GM19372 (cell line): Measurements from ENCODE around the gene LRRC8E.
"Not testable (repeated sequence)": the region's sequence is repeated elsewhere in the genome, so short reads cannot be mapped to it uniquely, and the experiment has no call there.

Source experiments
- ATAC-seq: cut with Tn5 transposase; IDR thresholded peaks from one replicate; pipeline ENCODE4 v1.9.1; 2021; ENCODE audit warnings: mild to moderate bottlenecking, low read depth, moderate library complexity; ENCODE audit not compliant: unreplicated experiment

The LRRC8E gene

DNA sequence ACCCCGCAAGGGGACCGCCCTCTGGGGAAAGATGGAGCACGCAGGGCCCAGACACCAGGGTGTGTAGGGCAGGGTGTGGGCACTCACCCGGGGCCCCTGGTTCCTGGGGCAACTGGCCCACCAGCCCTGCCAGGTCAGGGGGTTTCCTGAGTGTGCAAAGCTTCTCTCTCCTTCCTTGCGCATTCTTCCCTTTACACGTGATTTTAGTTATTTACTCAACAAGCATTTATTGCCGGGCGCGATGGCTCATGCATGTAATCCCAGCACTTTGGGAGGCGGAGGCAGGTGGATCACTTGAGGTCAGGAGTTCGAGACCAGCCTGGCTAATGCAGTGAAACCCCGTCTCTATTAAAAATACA lies 34.6 kb upstream of the LRRC8E start:
- no peak for ATAC-seq

DNA sequence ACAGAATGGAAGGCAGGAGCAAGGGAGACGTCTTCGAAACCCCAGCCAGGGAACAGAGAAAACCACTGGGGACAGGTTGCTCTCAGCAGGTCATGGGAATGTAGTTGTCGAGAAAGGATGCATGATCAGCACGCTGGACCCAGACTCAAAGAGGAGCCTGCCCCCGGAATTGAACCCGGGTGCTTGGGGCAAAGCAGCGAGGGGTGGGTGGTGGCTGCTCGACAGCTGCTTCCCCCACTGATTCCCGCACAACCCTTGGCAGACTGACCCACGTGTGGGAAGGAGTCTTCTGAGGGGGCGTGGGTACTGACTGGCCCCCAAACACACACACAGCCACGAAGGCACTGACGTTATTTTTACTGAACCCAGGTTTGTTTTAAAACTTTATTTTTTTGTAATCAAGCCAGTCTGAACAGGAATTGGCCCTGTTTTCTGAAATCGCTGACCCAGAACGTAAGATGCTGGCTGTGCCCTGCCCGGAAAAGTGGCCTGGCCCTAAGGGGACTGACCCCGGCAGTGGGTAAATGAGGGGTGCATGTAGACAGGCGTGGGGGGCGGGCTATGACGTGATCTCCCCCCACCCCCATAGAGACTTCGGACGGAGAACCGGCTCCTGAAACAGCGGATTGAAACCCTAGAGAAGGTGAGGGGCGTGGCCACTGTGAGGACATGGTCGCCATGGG lies 32.7 kb upstream of the LRRC8E start:
- ATAC-seq = no peak

DNA sequence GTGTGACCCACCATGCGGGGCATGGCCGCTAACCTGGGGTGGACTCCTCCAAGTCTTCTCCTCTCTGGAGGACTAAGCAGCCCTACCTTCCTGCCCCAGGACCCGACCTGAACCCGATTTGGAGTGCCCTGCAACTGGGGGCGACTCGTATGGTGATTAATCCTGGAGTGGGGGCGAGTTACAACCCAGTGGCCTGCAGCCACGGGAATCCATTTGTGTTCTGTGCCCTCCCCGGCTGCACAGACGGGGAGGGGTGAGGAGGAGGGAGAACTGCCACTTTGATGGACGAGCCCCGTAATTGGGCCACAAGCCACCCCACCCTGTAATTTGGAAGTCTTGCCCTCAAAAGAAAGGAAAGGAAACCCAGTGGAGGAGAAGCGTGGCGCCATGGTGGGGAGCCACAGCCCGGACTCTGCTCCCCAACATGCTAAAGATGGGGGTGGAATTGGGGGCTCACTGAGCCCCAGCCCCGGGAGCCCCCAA lies 32.2 kb upstream of the LRRC8E start:
- ATAC-seq = no peak

DNA sequence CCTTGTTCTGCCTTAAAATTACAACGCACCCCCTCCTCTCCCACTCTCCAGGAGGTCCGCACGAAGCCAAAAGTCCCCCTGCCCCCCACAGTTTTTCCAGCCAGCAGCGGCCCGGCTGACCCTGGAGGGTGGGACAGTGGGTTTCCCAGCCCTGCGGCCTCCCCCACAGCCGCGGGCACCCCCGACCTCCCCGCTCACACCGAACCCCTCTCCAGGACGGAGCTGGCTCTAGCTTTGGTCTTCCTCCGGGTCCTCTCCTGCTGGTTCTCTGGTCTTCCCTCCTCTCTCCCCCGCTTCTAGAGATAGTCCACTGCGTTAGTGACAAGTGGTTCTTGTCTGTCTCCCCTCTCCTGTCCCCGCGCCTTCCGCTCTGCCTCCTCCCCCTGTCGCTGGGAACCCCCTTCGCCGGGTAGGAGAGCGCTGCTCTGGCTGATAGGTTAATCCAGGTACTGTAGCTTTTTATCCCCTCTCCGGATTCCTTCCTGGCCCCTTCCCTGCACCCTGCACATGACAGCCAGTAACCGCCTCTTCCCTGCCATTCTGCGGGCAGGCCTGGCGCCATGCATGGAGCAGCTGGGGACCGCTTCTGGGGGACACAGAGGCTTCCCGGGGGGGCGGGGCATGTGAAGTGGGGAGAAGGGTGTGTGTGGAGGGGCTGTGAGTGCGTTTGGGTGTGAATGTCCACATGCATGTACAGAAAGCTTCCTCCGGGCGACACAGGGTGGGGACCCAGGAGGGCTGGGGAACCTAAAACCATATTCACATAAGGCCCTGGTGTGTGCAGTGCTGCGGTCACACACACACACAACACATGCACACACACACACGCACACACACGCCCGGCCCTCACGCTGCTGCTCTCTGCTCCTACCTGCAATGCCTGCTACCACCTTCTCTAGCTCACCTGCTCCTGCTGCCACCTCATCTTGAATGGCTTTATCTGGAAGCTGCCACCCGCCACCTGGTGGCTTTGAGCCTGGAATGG lies 31.3 kb upstream of the LRRC8E start:
- ATAC-seq = no peak

DNA sequence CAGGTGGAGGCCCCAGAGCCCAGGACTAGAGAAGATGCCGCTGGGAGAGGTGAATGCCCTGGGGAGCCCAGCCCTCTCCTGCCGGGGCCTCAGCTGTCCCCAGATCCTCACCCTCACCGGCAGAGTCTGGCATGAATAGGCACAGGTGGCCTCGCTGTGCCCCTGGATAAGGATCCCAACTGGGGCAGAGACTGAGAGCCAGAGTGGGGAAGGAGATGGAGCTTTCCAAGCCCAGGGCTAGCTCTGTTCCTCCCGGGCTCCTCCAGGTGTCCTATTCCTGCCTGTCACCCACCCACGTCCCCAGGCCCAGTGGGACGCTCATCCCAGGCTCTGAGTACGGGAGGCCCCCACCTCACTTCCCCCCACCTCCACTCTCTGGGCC lies 30.6 kb upstream of the LRRC8E start:
- no peak for ATAC-seq

DNA sequence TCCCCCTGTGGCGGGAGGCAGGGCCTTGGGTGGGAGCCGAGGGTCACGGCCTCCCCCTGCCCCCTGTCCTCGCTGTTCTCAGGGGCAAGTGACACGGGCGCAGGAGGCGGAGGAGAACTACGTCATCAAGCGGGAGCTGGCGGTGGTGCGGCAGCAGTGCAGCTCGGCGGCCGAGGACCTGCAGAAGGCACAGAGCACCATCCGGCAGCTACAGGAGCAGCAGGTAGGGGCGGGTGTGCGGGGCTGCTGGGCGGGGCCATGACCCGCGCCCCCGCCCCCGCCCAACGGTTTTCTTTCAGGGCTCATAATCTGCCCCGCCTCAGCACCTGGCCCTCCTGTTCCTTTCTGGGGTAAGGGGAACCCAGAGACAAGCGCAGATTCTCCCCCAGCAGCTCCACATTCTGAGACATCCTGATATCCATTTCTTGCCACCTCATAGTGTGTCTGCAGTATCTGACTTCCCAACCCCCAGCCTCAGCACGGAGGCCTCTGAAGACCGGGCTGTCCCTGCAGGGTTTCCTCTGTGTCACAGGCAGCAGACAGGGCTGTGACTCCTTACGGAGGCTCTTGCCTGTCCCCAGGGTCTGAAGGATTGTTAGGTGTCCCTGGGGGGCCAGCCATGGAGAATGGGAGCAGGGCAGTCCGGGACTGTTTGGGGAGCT lies 30.1 kb upstream of the LRRC8E start:
- ATAC-seq = no peak

DNA sequence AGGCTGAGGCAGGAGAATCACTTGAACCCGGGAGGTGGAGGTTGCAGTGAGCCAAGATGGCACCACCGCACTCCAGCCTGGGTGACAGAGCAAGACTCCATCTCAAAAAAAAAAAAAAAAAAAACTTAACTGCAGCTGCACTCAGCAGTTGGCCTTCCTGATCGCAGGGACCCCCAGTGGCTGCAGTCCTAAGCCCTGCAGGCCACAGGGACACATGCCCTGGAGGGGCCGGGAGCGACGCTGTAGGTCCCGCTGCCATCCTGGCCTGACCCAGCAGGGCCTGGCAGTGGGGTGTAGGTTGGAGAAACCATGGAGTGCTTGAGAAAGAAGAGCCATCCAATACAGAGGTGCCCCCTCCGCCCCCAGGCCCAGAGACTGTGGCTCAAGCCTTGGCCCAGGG lies 29.2 kb upstream of the LRRC8E start:
- not testable (repeated sequence) for ATAC-seq

DNA sequence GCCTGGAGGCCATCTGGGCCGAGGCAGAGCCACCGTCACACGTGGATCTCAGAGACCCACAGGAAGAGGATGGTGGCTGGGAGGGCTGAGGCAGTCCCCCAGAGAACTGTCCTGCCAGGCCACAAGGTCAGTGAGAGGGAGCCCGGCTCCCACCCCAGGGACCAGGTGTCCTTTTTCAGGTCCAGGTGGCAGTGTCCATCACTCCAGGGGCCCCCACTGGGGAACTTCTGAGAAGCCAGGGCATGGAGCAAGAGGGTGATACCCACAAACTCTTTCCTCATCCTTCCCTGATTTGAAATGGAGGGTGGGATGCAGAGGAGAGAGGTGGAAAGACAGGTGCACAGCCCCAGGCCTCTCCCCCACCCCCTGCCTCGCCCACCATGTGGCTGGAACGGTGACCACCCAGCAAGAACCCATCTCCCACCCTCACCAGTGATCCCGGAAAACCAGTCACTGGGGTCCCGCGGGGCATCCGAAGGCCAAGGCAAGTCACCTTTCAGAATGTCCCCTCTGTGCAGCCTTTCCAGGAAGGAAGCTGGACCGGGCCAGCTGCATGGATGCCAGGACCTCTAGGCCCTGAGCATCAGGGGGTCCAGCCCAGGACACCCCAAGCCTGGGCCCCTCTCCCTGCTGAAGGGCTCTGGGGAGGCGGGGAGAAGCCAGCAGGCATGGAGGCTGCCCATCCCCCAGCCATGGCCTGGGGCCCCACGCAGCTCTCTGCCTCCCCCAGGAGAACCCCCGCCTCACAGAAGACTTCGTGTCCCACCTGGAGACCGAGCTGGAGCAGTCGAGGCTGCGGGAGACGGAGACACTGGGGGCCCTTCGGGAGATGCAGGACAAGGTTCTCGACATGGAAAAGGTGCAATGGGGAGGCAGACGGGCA lies 28.2 kb upstream of the LRRC8E start:
- ATAC-seq = no peak

DNA sequence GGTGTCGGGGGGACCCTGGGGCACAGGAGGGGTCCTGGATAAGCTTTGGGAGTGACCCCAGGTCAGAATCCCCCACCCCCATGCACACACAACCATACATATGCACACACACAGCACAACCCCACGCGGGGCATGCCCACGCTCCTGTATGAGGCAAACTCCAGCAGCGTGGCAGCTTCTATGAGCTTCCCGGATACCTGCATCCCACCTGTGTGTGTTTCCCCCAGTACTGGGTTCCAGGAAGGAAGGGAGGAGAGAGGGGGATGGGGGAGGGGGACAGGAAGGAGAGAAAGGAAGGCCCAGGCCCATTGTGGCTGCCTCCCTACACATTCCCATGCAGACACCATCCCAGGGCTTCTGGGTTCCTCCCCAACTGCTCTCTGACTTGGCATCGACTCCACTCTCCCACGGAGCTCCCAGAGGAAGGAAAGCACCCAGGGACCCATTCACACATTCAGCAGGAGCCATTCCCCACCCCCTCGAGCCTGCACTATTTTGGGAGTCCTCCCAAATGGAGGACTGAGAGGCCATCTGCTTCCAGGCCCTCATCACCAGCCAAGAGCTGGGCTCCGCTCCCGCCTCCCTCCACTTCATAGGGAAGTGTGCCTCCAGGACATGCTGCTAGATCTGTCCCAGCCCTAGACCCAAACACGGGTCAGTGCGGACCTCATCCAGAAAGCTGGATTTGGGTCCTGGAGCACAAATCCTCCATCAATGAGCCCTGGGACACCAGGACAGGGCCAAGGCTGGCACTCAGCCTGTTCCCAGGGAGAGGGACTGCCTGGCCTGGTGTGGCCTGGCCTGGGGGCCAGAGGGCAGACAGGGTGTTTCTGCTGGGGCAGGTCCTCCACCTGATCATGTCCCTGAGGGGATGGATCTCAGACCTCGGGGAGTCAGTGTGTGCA lies 27.3 kb upstream of the LRRC8E start:
- no peak for ATAC-seq

DNA sequence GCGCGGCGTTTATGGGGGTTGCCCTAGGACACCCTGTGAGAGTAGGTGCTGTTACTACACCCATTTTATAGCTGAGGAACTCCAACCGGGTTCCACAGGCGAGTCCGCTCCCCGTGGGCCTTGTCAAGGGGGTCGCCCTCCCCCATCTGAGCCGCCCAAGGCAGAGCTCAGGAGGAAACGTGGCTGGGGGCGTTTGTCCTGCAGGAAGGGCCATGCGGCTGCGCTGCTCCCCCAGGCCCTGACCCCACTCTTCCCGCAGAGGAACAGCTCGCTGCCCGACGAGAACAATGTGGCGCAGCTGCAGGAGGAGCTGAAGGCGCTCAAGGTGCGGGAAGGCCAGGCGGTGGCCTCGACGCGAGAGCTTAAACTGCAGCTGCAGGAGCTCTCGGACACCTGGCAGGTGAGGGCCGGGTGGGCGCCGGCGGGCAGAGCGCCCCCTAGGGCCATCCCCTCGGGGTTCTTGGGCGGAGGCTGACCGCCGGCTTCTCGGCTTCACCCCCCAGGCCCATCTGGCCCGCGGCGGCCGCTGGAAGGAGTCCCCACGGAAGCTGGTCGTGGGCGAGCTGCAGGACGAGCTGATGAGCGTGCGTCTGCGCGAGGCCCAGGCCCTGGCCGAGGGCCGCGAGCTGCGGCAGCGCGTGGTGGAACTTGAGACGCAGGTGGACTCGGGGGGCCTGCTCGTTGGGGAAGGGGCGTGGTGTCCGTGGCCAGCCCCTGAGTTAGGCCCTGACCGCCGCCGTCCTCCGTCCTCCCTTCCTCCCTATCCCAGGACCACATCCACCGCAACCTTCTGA lies 26.5 kb upstream of the LRRC8E start:
- ATAC-seq = no peak

DNA sequence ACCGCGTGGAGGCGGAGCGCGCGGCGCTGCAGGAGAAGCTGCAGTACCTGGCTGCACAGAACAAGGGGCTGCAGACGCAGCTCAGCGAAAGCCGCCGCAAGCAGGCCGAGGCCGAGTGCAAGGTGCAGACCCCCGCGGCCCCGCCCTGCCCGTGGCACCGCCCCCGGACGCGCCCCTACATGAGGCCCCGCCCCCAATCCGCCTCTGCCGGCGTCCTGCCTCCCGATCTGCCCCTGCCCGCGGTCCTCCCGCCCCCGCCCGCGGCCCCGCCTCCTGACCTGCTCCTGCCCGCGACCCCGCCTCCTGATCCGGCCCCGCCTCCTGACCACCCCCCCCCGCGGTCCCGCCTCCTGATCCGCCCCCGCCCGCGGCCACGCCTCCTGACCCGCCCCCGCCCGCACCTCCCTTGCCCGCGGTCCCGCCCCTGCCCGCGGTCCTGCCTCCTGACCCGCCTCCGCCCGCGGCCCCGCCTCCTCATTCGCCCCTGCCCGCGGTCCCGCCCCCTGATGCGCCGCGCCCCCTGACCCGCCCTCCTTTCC lies 25.8 kb upstream of the LRRC8E start:
- no peak for ATAC-seq

DNA sequence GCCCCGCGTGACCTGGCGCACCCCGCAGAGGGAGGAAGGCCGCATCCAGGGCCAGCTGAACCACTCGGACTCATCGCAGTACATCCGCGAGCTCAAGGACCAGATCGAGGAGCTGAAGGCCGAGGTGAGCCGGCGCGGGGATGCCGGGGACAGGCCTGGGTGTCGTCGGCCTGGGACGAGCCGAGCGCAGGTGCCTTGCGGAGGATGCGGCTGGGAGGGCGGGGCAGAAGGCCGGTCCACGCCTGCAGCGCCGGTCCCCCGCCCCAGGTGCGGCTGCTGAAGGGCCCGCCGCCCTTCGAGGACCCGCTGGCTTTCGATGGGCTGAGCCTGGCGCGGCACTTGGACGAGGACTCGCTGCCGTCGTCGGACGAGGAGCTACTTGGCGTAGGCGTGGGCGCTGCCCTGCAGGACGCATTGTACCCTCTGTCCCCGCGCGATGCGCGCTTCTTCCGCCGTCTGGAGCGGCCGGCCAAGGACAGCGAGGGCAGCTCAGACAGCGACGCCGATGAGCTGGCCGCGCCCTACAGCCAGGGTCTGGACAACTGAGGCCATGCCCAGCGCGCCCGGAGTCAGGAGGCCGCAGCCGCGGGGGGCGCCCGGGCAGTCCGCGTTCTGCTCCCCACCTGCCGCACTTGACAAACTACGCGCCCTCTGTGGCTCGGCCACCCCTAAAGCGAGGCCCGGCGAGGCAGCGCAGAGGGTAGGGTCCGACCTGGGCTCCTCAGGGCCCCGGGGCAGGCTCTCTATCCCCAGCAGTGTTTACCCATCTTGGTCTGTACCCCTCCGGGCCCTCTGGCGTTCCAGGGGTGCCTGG lies 24.9 kb upstream of the LRRC8E start:
- ATAC-seq = no peak

DNA sequence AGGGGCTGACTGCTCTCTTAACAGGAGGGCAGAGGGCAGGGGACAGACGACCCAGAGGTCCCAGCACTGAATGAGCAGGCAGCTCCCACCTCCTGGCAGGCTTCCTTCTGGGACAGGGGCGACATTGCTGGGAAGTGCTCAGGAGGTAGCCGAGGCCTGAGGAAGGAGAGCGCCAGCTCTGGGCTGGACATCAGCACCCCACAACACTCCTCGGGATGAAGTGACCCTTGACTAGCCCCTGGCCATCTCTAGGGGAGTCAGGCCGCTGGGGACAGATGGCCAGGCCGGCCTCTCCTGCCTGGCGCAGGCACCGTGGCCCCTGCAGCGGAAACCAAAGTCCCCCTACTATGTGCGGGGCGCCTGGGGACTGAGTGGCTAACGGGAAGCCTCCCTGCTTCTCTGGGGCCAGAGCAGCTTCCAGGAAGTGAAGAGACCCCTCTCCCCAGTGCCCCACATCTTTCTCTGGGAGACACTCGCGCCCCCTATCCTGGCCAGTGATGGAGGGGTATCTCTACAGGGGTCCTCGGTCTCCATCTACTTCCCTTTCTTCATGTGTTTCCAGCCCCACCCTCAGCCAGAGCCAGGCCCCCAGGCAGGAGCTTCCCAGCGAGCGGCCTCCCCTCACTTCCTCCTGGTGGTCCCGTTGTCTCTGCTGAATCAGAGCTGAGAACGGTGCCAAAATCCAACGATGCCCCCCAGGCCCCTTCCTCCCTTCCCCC lies 24.2 kb upstream of the LRRC8E start:
- ATAC-seq = no peak

DNA sequence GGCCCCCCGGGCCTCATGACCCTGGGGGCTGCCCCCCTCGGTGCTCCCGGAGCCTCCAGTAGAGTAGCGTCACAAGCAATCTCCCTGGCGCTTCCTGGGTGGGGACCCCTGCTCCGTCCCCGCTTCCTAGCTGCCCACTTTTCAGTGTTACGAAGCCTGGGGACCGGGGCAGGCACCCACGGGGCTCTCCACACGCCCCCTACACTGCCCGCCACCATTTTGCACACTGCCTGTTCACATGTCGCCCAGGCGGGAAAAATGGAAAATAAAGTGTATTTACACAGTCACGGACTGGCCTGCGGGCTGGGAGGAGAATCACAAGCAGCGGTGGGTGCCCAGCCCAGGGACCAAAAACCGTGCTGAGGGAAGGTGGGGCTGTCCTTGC lies 23.6 kb upstream of the LRRC8E start:
- no peak for ATAC-seq

DNA sequence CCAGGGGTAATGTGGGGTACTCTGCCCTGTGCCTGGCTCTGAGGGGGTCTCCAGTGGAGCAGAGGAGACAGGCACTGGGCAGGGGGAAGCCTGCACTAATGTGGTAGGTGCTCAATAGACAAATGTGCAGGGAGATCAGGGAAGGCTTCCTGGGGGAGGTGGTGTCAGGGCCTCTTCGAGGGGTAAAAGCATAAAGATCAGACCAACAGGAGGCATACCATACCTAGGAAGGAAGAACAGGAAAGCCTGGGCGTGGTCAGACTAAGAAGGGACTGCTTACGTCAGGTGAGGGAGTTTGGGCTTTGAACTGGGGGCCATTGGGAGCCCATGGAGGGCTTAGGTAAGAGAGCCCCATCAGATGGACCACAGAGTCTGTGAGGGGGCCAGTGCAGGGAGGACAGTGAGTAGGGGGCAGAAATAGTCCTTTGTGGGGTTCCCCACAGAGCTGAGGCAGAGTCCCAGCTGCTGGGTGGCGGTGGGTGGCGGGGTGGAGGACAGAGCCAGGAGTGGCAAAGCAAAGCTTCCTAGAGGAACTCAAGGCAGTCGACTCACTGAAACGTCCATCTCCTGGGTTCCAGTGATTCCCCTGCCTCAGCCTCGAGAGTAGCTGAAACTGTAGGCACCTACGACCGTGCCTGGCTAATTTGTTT lies 22.9 kb upstream of the LRRC8E start:
- ATAC-seq = no peak

DNA sequence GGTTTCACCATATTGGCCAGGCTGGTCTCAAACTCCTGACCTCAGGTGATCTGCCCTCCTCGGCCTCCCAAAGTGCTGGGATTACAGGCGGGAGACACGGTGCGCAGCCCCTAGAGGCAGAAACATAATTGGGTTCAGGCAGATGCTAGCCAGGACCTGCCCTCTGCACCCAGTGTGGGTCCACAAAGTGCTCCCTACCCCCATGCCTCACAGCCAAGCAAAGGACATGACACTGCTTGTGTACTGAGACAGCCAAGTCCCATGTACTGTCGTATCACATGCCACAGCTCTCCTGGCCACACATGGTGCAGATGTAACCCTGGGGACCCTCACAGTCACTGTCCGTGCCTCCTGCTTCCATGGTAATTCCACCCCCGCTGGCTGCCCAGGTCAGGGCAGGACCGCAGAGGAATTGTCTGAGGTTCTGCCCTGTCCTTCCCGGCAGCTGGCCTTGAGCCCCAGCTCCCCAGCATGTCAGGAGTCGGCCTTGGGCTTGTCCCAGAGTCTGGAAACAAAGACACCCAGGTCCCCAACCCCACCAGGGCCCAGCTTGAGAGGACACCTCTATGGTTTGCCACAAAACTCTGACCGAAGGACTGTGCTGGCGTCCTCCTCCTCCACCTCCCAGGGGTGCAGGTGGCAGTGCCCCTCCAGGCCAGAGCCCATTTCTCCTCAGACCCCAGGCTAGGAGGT lies 21.8 kb upstream of the LRRC8E start:
- no peak for ATAC-seq
